ENCODE measurements around the gene TBC1D14. TPM values are rescaled to one million over a fixed set of nuclear protein-coding genes. Genes with fewer than 3 reads are reported as not detected.

The TBC1D14 gene
- total RNA-seq, 1 donor from 2014 or later, result 103 TPM

DNA sequence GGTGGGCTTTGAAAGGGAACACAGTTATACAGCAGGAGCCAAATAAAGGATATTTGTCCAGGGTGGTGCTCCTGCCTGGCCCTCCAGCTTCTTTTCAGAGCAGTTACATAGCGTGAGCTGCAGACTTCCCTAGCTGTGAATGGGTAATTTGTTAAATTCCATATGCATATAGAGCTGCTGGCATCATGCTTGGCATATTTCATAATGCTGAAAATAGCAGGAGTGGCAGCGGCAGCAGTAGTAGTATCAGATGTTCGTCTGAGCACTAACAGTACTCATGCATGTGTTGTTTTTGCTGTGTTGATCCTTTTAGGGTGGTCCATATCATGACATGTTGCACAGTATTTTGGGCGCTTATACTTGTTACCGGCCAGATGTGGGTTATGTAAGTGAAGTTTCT lies 99.9 kb downstream of the TBC1D14 start:
- H3K4me3 ChIP-seq (ENCODE audit: low read depth, low read length), result no peak overlapping the region
- peaks cover 27% of the 10 kb centered on the region for H3K36me3 ChIP-seq (ENCODE audit: control insufficient read depth, insufficient read depth, low read length)
- no peak for FAIRE-seq
- TF ChIP-seq, protein P1, sequence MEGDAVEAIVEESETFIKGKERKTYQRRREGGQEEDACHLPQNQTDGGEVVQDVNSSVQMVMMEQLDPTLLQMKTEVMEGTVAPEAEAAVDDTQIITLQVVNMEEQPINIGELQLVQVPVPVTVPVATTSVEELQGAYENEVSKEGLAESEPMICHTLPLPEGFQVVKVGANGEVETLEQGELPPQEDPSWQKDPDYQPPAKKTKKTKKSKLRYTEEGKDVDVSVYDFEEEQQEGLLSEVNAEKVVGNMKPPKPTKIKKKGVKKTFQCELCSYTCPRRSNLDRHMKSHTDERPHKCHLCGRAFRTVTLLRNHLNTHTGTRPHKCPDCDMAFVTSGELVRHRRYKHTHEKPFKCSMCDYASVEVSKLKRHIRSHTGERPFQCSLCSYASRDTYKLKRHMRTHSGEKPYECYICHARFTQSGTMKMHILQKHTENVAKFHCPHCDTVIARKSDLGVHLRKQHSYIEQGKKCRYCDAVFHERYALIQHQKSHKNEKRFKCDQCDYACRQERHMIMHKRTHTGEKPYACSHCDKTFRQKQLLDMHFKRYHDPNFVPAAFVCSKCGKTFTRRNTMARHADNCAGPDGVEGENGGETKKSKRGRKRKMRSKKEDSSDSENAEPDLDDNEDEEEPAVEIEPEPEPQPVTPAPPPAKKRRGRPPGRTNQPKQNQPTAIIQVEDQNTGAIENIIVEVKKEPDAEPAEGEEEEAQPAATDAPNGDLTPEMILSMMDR (IDR thresholded peaks at IDR 0.05; ENCODE audit: insufficient read depth, low read length, severe bottlenecking), result no peak
- H3K27me3 ChIP-seq (ENCODE audit: control insufficient read depth, insufficient read depth, low read length), result no peaks in the 10 kb centered on the region
- no peak for DNase-seq (ENCODE audit: low read depth)

- no peak for FAIRE-seq
- no peak overlapping the region for H3K4me3 ChIP-seq (ENCODE audit: low read depth, low read length)
- peaks cover 41% of the 10 kb centered on the region for H3K36me3 ChIP-seq (ENCODE audit: control insufficient read depth, insufficient read depth, low read length)
- TF ChIP-seq, protein P1 (IDR thresholded peaks at IDR 0.05; ENCODE audit: insufficient read depth, low read length, severe bottlenecking), result no peak
- no peak for DNase-seq (ENCODE audit: low read depth)
- no peaks in the 10 kb centered on the region for H3K27me3 ChIP-seq (ENCODE audit: control insufficient read depth, insufficient read depth, low read length)
These were observed 103.5 kb downstream of the TBC1D14 start for GRCh38 chr4:7013175-7013574.

- DNase-seq (ENCODE audit: low read depth) (no peak), FAIRE-seq (no peak)
- no peak overlapping the region for H3K4me3 ChIP-seq (ENCODE audit: low read depth, low read length)
- TF ChIP-seq, protein P1 (IDR thresholded peaks at IDR 0.05; ENCODE audit: insufficient read depth, low read length, severe bottlenecking), result no peak
- H3K36me3 ChIP-seq (ENCODE audit: control insufficient read depth, insufficient read depth, low read length), result peaks cover 35% of the 10 kb centered on the region
- no peaks in the 10 kb centered on the region for H3K27me3 ChIP-seq (ENCODE audit: control insufficient read depth, insufficient read depth, low read length)
These were observed 105.2 kb downstream of the TBC1D14 start for GRCh38 chr4:7014815-7015214.

- H3K4me3 ChIP-seq (ENCODE audit: low read depth, low read length), result no peak overlapping the region
- DNase-seq (ENCODE audit: low read depth) (no peak), FAIRE-seq (peak; percentile 40)
- peaks cover 33% of the 10 kb centered on the region for H3K36me3 ChIP-seq (ENCODE audit: control insufficient read depth, insufficient read depth, low read length)
- TF ChIP-seq, protein P1 (IDR thresholded peaks at IDR 0.05; ENCODE audit: insufficient read depth, low read length, severe bottlenecking), result no peak
- H3K27me3 ChIP-seq (ENCODE audit: control insufficient read depth, insufficient read depth, low read length), result no peaks in the 10 kb centered on the region
These were observed 105.9 kb downstream of the TBC1D14 start for GRCh38 chr4:7015383-7016035.

DNA sequence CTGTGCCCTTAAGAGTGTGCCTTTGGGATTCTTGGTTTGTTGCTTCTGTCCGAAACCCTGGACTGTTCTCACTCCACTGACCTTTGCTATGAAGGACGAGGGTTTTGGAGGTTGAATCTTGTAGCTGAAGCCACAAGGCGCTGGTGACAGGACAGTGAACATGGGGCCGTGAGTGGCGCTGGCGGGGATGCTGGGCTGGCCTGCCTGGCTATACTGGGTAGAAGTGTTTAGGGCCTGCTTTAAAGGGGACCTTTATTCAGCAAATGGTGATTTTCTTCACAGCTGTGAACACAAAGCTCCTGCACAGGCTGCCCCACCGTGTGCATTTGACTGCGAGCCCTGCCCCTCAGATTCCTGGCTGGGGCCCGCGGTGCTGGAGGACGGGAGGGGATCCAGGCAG lies 106.5 kb downstream of the TBC1D14 start:
- Histone ChIP-seq H3K4me3 (ENCODE audit: low read depth, low read length) (no peak overlapping the region), H3K36me3 (ENCODE audit: control insufficient read depth, insufficient read depth, low read length) (peaks cover 34% of the 10 kb centered on the region), H3K27me3 (ENCODE audit: control insufficient read depth, insufficient read depth, low read length) (no peaks in the 10 kb centered on the region)
- DNase-seq (ENCODE audit: low read depth) (no peak), FAIRE-seq (peak; percentile 7)
- TF ChIP-seq, protein P1 (IDR thresholded peaks at IDR 0.05; ENCODE audit: insufficient read depth, low read length, severe bottlenecking), result no peak

DNA sequence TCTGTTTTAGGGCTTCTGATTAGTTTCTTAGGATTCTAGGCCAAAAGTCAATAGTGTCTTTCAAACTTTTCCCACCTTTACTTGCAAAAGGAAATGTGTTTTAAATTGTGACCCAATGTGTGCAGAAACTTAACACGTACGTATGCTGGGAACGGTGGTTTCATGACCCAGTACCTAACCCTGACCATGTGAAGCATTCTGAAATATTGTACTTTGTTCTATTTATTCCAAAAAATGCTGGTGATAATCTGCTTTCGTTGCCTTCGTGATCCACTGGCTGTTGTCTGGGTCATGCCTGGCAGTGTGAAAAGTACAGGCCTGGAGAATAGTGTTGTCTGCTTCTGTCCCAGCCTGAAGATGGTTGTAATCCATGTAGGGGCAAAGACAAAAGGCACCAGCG lies 106.9 kb downstream of the TBC1D14 start:
- DNase-seq (ENCODE audit: low read depth) (no peak), FAIRE-seq (no peak)
- TF ChIP-seq, protein P1 (IDR thresholded peaks at IDR 0.05; ENCODE audit: insufficient read depth, low read length, severe bottlenecking), result no peak
- Histone ChIP-seq H3K27me3 (ENCODE audit: control insufficient read depth, insufficient read depth, low read length) (no peaks in the 10 kb centered on the region), H3K4me3 (ENCODE audit: low read depth, low read length) (no peak overlapping the region), H3K36me3 (ENCODE audit: control insufficient read depth, insufficient read depth, low read length) (peaks cover 35% of the 10 kb centered on the region)
